Transverse colon (tissue), 4 donors: ENCODE data around the gene ZNF317. TPM values are rescaled to one million over a fixed set of nuclear protein-coding genes. Genes with fewer than 3 reads are reported as not detected.
A peak's percentile ranks its signal among the peaks of the same experiment; 100 is the strongest.

Source experiments
- DNase-seq: peaks from one replicate; pipeline ENCODE4 v3.0.0-alpha.2; 2019
- H3K27ac ChIP-seq, 4 donors: fragments of 200-600 bp; sonication (generic); 2 replicates each; pipeline ENCODE4 v1.5.1; 2016 to 2018; ENCODE audit warnings: inconsistent platforms in 4 of 4
- H3K27me3 ChIP-seq: fragments of 200-600 bp; sonication (generic); 2 replicates; pipeline ENCODE4 v1.5.1; 2017; ENCODE audit warnings: inconsistent platforms
- H3K36me3 ChIP-seq, 4 donors: fragments of 200-600 bp; sonication (generic); 2 replicates each; pipeline ENCODE4 v1.5.1; 2017 to 2019; ENCODE audit warnings: inconsistent platforms in 4 of 4
- H3K4me1 ChIP-seq, 4 donors: fragments of 200-600 bp; sonication (generic); 2 replicates each; pipeline ENCODE4 v1.5.1; 2017 to 2020; ENCODE audit warnings: inconsistent platforms in 4 of 4
- H3K4me3 ChIP-seq, 4 donors: fragments of 200-600 bp; sonication (generic); 1 replicate in 1 of 4; 2 replicates in 3 of 4; pipeline versions ENCODE4 v1.5.1 to v1.6.1; 2017 to 2019; ENCODE audit warnings: inconsistent platforms in 4 of 4
- H3K9me3 ChIP-seq, 2 donors: fragments of 200-600 bp; sonication (generic); 2 replicates each; pipeline ENCODE4 v1.5.1; 2017 to 2019; ENCODE audit warnings: inconsistent platforms in 2 of 2
- EP300 ChIP-seq: sonication (generic); formaldehyde crosslinking; IDR thresholded peaks from one replicate; pipeline ENCODE4 v1.6.1; 2017; ENCODE audit warnings: antibody characterized with exemption, low read depth
- POLR2A ChIP-seq: fragments of 450-650 bp; IDR thresholded peaks from one replicate; pipeline ENCODE4 v1.6.1; 2016; ENCODE audit warnings: antibody characterized with exemption, mild to moderate bottlenecking, moderate library complexity
- POLR2AphosphoS5 ChIP-seq, 3 donors: sonication (generic); formaldehyde crosslinking; IDR thresholded peaks; one replicate each; pipeline ENCODE4 v1.6.1; 2016; ENCODE audit warnings: antibody characterized with exemption in 3 of 3
- WGBS, 2 donors: methylation state at CpG; one replicate each; pipeline ENCODE4 v1.1.5; 2018; ENCODE audit warnings: low coverage in 1 of 2; 5-methylcytosine and 5-hydroxymethylcytosine counted together
- in situ Hi-C, 4 donors: fragments of 200-750 bp; cut with MboI; loops; one replicate each; pipeline versions ENCODE4 v1.15.0 to v1.15.1; 2017; ENCODE audit warnings: low sequenced_read_pairs in 3 of 4, low pct_ligation_motif_present in 1 of 4, low pct_unique_long_range_greater_than_20kb in 1 of 4
- intact Hi-C: fragments of 100-400 bp; cut with DNase I; formaldehyde crosslinking; loops from one replicate; pipeline ENCODE4 v1.15.1; 2023; ENCODE audit warnings: low total_unique reads
- total RNA-seq, 4 donors: library from RNA; depleted of rRNA; stranded (reverse); fragments of >200 nt; gene quantifications; one replicate each; pipeline ENCODE4 v1.1.0, GENCODE V29; 2016
- TF ChIP-seq, protein P1 (sequence below), 5 experiments: fragments of 200-600 bp in 3 of 5; fragments of 450-650 bp in 2 of 5; sonication (generic) in 3 of 5; IDR thresholded peaks; 1 replicate in 2 of 5; 2 replicates in 3 of 5; pipeline ENCODE4 v1.5.1; 2016 to 2017; ENCODE audit warnings: antibody characterized with exemption in 5 of 5, inconsistent platforms in 3 of 5, mild to moderate bottlenecking in 2 of 5, moderate library complexity in 1 of 5

ZNF317 gene
- total RNA-seq, 4 donors from 2014 or later, result 20.6 to 25.1 (median 22.5) TPM

DNA sequence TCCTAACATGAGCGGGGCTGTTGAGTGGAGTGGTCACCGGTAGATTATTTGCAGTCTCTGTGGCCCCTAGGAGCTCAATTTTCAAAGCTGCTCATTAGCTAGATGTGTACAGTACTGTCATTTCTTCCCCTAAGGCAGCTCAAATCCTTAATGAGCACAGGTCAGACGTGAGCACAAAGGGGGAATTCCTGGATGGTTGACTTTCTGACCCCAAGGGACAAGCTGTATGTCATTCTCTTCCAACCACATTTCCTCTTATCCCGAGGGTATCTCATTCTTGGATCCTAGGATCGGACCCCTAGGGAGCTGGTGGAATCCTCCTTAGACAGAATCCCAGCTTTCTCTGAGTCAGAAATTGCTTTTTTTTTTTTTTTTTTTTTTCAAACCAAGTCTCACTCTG lies 7.8 kb upstream of the ZNF317 start:
- H3K9me3 ChIP-seq, result no peaks in the 10 kb centered on the region
- H3K4me1 ChIP-seq, result peaks cover 0 to 7% (median 0%) of the 10 kb centered on the region in 4 donors
- intact Hi-C loops (no loop called here), in situ Hi-C loops (loop anchor here in 2 of 4 donors (25.0 kb wide), 2 partner anchors 455 to 655 kb away; partner anchors contain the start of gene ZNF121 (in 1 of the 2))
- DNase-seq, result no peak
- 38 to 64% methylated on average over 3 to 5 of the region's 5 CpGs for WGBS, 2 donors
- H3K36me3 ChIP-seq, result no peaks in the 10 kb centered on the region
- TF ChIP-seq POLR2A (no peak), EP300 (no peak), POLR2AphosphoS5 (IDR thresholded peaks at IDR 0.05) (no peak)
- TF ChIP-seq, protein P1, sequence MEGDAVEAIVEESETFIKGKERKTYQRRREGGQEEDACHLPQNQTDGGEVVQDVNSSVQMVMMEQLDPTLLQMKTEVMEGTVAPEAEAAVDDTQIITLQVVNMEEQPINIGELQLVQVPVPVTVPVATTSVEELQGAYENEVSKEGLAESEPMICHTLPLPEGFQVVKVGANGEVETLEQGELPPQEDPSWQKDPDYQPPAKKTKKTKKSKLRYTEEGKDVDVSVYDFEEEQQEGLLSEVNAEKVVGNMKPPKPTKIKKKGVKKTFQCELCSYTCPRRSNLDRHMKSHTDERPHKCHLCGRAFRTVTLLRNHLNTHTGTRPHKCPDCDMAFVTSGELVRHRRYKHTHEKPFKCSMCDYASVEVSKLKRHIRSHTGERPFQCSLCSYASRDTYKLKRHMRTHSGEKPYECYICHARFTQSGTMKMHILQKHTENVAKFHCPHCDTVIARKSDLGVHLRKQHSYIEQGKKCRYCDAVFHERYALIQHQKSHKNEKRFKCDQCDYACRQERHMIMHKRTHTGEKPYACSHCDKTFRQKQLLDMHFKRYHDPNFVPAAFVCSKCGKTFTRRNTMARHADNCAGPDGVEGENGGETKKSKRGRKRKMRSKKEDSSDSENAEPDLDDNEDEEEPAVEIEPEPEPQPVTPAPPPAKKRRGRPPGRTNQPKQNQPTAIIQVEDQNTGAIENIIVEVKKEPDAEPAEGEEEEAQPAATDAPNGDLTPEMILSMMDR (IDR thresholded peaks at IDR 0.05), result no peak
- no peaks in the 10 kb centered on the region for H3K27me3 ChIP-seq
- H3K27ac ChIP-seq, result no peak overlapping the region
- no peak overlapping the region for H3K4me3 ChIP-seq

DNA sequence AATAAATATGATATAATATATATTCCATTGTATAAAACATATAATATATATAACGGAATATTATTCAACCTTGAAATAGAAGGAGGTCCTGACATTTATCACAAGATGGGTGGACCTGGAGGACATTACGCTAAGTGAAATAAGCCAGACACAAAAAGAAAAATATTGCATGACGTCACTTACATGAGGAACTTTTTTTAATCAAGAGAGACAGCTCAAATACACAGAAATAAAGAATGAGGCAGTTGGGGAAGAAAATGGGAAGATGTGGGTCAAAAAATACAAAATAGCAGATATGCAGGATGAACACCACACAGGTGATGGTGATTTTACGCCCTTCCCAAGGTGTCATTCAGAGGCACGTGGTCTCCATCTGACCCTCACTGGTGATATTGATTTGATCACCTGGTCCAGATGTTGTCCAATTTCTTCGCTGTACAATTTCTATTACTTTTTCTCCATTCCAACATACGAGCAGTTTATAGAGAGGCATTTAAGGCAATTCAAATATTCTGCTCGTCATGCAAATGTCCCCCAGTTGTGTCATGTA lies 513 bp upstream of the ZNF317 start:
- no peak for DNase-seq
- Histone ChIP-seq H3K4me1 (peaks cover 3 to 33% (median 16%) of the 10 kb centered on the region in 4 donors), H3K36me3 (peaks cover 0 to 3% (median 0%) of the 10 kb centered on the region in 4 donors), H3K27ac (peak overlapping the region; percentile 87 to 92 (median 91)), H3K4me3 (peak overlapping the region; percentile 71 to 88 (median 81)), H3K27me3 (no peaks in the 10 kb centered on the region), H3K9me3 (peaks cover 7% of the 10 kb centered on the region in 2 donors)
- TF ChIP-seq, protein P1 (IDR thresholded peaks at IDR 0.05), result no peak
- TF ChIP-seq POLR2A, result no peak
- no peak for TF ChIP-seq POLR2AphosphoS5 (IDR thresholded peaks at IDR 0.05)
- TF ChIP-seq EP300, result no peak
- intact Hi-C loops, result no loop called here
- 25 to 31% methylated on average over 8 of the region's 8 CpGs for WGBS, 2 donors
- in situ Hi-C loops, result loop anchor here in 2 of 4 donors (25.0 kb wide), 2 partner anchors 448 to 648 kb away; partner anchors contain the start of gene ZNF121 (in 1 of the 2)

DNA sequence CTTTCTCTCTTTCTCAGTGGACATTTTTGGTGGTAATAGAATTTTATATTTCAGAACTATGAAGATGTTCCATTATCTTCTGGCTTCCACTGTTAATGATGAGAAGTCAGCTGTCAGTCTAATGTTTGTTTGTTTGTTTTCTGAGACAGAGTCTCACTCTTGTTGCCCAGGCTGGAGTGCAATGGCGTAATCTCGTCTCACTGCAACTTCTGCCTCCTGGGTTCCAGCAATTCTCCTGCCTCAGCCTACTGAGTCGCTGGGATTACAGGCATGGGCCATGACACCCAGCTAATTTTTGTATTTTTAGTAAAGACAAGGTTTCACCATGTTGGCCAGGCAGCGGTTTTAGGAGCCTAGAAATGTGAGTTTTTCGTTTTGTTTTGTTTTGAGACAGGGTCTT lies 4.7 kb downstream of the ZNF317 start:
- no peak for TF ChIP-seq EP300
- Histone ChIP-seq H3K27me3 (no peaks in the 10 kb centered on the region), H3K4me3 (no peak overlapping the region), H3K27ac (no peak overlapping the region), H3K36me3 (peaks cover 0 to 10% (median 2%) of the 10 kb centered on the region in 4 donors), H3K9me3 (peaks cover 20 to 22% of the 10 kb centered on the region in 2 donors), H3K4me1 (peaks cover 0 to 22% (median 14%) of the 10 kb centered on the region in 4 donors)
- in situ Hi-C loops (loop anchor here in 2 of 4 donors (25.0 kb wide), 2 partner anchors 442 to 642 kb away; partner anchors contain the start of gene ZNF121 (in 1 of the 2)), intact Hi-C loops (no loop called here)
- no peak for DNase-seq
- WGBS, 2 donors, result 95 to 98% methylated on average over 5 of the region's 5 CpGs

DNA sequence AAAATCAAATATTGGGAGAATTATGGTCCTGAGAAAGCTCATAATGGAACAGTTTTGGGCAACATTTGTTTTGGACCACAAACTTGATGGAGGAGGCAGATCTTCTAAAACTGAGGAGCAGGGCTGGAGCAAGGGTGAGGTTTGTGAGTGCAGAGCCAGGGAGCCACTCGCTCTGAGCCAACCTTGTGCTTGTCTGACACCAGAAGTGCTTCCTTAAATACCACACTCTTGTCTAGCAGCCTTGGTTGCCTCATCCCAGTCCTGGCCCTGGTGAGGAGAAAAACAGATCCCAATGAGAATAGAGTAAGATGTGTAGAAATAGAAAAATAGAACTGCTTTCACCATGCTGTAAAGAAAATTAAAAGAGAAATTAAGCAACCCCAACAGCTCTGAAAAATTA lies 6.7 kb downstream of the ZNF317 start:
- no peak for DNase-seq
- in situ Hi-C loops, result loop anchor here in 2 of 4 donors (25.0 kb wide), 2 partner anchors 440 to 640 kb away; partner anchors contain the start of gene ZNF121 (in 1 of the 2)
- peaks cover 20 to 22% of the 10 kb centered on the region in 2 donors for H3K9me3 ChIP-seq
- intact Hi-C loops, result no loop called here
- H3K36me3 ChIP-seq, result peaks cover 0 to 10% (median 2%) of the 10 kb centered on the region in 4 donors
- H3K4me1 ChIP-seq, result peaks cover 0 to 9% (median 4%) of the 10 kb centered on the region in 4 donors
- TF ChIP-seq, protein P1 (IDR thresholded peaks at IDR 0.05), result no peak
- TF ChIP-seq POLR2AphosphoS5 (IDR thresholded peaks at IDR 0.05) (no peak), POLR2A (no peak), EP300 (no peak)
- H3K27me3 ChIP-seq, result no peaks in the 10 kb centered on the region
- WGBS, 2 donors, result 100% methylated on average over 1 of the region's 1 CpG; no CpG with 5 or more reads in 1 of the 2 donors
- no peak overlapping the region for H3K4me3 ChIP-seq
- no peak overlapping the region for H3K27ac ChIP-seq
